GM10266 (cell line): ENCODE results near the gene FNBP1L.
"Not testable (repeated sequence)": the region's sequence is repeated elsewhere in the genome, so short reads cannot be mapped to it uniquely, and the experiment has no call there.

ENCODE experiments used
- DNase-seq: peaks from one replicate; pipeline ENCODE4 v3.0.0; 2012; ENCODE audit errors: extremely low spot score
- TF ChIP-seq, protein P1 (sequence below): IDR thresholded peaks from 2 replicates; pipeline ENCODE4 v1.5.1; 2012; ENCODE audit warnings: mild to moderate bottlenecking, low read depth; ENCODE audit not compliant: control insufficient read depth, insufficient read depth; ENCODE audit errors: missing control alignments

The FNBP1L gene

GRCh38 chr1:93450321-93450720, 2.4 kb downstream of the FNBP1L start:
- no peak for DNase-seq
- TF ChIP-seq, protein P1, sequence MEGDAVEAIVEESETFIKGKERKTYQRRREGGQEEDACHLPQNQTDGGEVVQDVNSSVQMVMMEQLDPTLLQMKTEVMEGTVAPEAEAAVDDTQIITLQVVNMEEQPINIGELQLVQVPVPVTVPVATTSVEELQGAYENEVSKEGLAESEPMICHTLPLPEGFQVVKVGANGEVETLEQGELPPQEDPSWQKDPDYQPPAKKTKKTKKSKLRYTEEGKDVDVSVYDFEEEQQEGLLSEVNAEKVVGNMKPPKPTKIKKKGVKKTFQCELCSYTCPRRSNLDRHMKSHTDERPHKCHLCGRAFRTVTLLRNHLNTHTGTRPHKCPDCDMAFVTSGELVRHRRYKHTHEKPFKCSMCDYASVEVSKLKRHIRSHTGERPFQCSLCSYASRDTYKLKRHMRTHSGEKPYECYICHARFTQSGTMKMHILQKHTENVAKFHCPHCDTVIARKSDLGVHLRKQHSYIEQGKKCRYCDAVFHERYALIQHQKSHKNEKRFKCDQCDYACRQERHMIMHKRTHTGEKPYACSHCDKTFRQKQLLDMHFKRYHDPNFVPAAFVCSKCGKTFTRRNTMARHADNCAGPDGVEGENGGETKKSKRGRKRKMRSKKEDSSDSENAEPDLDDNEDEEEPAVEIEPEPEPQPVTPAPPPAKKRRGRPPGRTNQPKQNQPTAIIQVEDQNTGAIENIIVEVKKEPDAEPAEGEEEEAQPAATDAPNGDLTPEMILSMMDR = no peak

- TF ChIP-seq, protein P1 = no peak
- no peak for DNase-seq
Observed at GRCh38 chr1:93453911-93454310, 6.0 kb downstream of the FNBP1L start.

GRCh38 chr1:93459126-93459525, 11.2 kb downstream of the FNBP1L start:
- TF ChIP-seq, protein P1 = no peak

DNA sequence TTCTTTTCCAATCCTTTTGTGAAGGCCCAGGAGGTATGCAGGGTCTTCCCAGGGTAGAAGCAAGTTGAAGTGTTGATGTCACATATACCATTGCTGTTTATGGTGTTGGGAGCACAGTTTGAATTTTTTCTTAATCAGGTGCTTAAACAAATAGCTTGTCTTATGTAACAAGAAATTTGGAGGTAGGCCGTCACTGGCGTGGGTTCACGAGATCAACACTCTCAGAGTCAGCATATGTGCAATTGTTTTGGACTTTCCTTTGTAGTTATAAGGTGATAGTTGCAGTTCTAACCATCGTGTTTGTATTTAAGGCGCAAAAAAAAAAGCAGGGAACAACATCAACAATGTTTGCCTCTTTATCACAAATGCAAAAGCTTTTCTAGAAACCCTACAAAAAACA, 13.3 kb downstream of the FNBP1L start:
- DNase-seq = no peak
- TF ChIP-seq, protein P1 = no peak

More at GRCh38 chr1:93459126-93459525, 11.2 kb downstream of the FNBP1L start:
- no peak for DNase-seq

GRCh38 chr1:93463960-93464359, 16.0 kb downstream of the FNBP1L start:
- no peak for DNase-seq
- TF ChIP-seq, protein P1 = no peak

DNA sequence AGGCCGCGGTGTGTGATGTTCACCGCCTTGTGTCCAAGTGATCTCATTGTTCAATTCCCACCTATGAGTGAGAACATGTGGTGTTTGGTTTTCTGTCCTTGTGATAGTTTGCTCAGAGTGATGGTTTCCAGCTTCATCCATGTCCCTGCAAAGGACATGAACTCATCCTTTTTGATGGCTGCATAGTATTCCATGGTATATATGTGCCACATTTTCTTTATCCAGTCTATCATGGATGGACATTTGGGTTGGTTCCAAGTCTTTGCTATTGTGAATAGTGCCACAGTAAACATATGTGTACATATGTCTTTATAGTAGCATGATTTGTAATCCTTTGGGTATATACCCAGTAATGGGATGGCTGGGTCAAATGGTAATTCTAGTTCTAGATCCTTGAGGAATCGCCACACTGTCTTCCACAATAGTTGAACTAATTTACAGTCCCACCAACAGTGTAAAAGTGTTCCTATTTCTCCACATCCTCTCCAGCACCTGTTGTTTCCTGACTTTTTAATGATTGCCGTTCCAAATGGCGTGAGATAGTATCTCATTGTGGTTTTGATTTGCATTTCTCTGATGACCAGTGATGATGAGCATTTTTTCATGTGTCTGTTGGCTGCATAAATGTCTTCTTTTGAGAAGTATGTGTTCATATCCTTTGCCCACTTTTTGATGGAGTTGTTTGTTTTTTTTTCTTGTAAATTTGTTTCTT, 17.6 kb downstream of the FNBP1L start:
- DNase-seq = not testable (repeated sequence)

DNA sequence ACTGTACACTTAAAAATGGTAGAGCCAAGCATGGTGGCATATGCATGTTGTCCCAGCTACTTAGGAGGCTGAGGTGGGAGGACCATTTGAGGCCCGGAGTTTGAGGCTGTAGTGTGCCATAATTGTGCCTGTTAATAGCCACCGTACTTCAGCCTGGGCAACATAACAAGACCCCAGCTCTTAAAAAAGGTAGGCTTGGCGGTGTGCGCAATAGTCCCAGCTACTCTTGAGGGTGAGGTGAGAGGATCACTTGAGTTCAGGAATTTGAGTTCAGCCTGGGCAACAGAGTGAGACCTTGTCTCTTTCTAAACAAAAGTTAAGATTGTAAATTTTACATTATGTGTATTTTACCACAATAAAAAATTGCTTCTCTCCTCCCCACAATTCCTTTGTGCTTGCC, 19.7 kb downstream of the FNBP1L start:
- TF ChIP-seq, protein P1 = no peak
- no peak for DNase-seq

GRCh38 chr1:93468662-93469061, 20.7 kb downstream of the FNBP1L start:
- DNase-seq = no peak
- TF ChIP-seq, protein P1 = no peak

- not testable (repeated sequence) for DNase-seq
Observed at GRCh38 chr1:93469223-93469622, 21.3 kb downstream of the FNBP1L start.
